ENCODE results near the gene RNF157. TPM values are rescaled to one million over a fixed set of nuclear protein-coding genes. Genes with fewer than 3 reads are reported as not detected.

Gene RNF157
- total and polyA plus RNA-seq, 10 of the 15 experiments (the other 5 are each of a cell fraction or from before 2014, with no cell fraction given): 1.4 to 15.9 (median 9.6) TPM

DNA sequence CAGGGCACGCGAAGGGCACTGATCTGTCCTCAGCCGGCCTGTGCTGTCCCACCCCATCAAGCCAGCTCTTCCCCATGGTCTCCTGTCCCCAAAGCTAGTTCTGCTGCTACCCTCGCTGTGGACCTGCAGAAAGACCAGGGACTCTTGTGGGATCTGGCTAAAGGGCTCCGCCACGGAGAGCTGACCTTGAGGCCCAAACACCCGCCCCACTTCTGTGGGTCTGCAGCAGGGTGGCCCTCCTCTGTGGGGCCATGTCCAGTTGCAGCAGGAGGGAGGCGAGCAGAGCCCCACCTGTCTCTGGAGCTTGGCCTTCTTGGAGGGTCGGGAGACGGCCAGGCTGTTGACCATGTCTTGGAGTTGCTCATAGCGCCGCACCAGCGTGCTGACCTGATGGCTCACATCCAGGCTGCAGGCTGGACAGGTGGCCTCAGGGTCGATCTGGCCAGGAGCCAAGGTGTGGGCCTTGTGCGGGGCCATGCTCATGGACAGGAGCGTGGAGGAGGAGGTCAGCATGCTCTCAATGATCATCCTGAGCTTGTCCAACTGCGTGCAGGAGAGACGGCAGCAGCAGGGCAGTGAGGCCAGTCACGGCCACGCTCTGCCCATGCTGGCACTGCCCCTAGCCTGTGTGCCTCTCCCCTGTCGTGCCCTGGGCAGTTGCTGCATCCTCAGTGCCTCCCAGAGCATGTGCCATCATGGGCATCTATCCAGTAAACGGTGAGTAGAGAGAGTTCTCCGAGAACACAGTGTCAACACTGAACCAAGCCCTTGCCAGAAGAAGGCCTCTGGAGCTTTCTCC, 41.5 kb upstream of the RNF157 start:
- in situ Hi-C loops (cut with MboI): loop anchor here (5.0 kb wide), 1 partner anchor 159 kb away; no protein-coding TSS in a partner anchor

DNA sequence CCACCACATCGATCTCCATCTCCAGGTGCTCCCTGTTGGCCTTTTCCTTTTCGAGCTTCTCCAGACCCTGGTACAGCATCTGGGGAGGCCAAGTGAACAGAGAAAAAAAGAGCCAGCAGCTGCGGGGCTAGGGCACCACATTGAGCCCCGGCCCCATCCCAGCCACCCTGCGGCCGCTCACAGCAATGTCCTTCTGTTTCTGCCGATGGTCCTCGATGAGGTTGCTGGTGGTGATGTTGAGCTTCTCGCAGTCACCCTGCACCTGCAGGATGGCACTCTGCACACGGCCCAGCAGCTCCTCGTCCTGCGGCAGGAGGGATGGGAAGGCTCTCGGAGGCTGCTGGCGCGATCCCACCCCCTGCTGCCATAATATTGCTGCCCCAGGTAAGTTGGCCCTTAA, 40.4 kb upstream of the RNF157 start:
- Histone ChIP-seq H4K20me1 (ENCODE audit: control insufficient read depth, insufficient read depth) (no peaks in the 10 kb centered on the region), H3K79me2 (ENCODE audit: control insufficient read depth, insufficient read depth, low read length) (no peaks in the 10 kb centered on the region), H3K27ac (ENCODE audit: control insufficient read depth, insufficient read depth) (no peak overlapping the region), H3K4me3 (no peak overlapping the region), H3K9me3 (replicated peaks; ENCODE audit: control insufficient read depth, insufficient read depth, low read length) (no peaks in the 10 kb centered on the region), H3K36me3 (ENCODE audit: control insufficient read depth in 2 of 2, insufficient read depth in 2 of 2, low read length in 1 of 2) (no peaks in the 10 kb centered on the region), H3K9ac (ENCODE audit: control insufficient read depth, insufficient read depth, low read length) (no peak overlapping the region), H3K27me3 (replicated peaks in 1 of 2; ENCODE audit: control insufficient read depth in 2 of 2, insufficient read depth in 2 of 2, low read length in 1 of 2) (no peaks in the 10 kb centered on the region), H3K4me2 (ENCODE audit: control insufficient read depth, insufficient read depth) (no peak overlapping the region), H3K4me1 (ENCODE audit: control insufficient read depth, insufficient read depth, low read length) (no peaks in the 10 kb centered on the region), H2AFZ (ENCODE audit: control insufficient read depth, low read depth, low read length) (no peak overlapping the region)
- ChIA-PET CTCF (interaction anchor here (0.6 to 7.4 kb wide), 15 partner anchors 8 to 267 kb away, joined by 3 to 316 read pairs (median 13); partner anchors contain the start of gene EXOC7), RAD21 (ENCODE audit: unreplicated experiment) (interaction anchor here (1.0 to 6.0 kb wide), 9 partner anchors 13 to 266 kb away, joined by 3 to 149 read pairs (median 18); no protein-coding TSS in a partner anchor), POLR2A (no interaction called here), SMC1A (ENCODE audit: uncharacterized antibody, unreplicated experiment) (interaction anchor here (0.9 to 4.8 kb wide), 7 partner anchors 8 to 165 kb away, joined by 3 to 53 read pairs (median 13); no protein-coding TSS in a partner anchor)
- FAIRE-seq: no peak
- in situ Hi-C loops (cut with MboI): loop anchor here (5.0 kb wide), 1 partner anchor 158 kb away; no protein-coding TSS in a partner anchor
- BruUV-seq (replicated peaks): no TSS peak
- intact Hi-C loops (cut with micrococcal nuclease; ENCODE audit: unreplicated experiment): no loop called here
- ATAC-seq: no peak
- no peak for DNase-seq (ENCODE audit: low read depth, low spot score)
- WGBS (ENCODE audit: insufficient coverage, insufficient replicate concordance, low lambda C conversion rate, missing lambda C conversion rate): 58% methylated on average over 15 of the region's 15 CpGs
- no peak for TF ChIP-seq ASH2L (IDR thresholded peaks at IDR 0.05; ENCODE audit: borderline replicate concordance, low read depth)
- TF ChIP-seq, protein P1, sequence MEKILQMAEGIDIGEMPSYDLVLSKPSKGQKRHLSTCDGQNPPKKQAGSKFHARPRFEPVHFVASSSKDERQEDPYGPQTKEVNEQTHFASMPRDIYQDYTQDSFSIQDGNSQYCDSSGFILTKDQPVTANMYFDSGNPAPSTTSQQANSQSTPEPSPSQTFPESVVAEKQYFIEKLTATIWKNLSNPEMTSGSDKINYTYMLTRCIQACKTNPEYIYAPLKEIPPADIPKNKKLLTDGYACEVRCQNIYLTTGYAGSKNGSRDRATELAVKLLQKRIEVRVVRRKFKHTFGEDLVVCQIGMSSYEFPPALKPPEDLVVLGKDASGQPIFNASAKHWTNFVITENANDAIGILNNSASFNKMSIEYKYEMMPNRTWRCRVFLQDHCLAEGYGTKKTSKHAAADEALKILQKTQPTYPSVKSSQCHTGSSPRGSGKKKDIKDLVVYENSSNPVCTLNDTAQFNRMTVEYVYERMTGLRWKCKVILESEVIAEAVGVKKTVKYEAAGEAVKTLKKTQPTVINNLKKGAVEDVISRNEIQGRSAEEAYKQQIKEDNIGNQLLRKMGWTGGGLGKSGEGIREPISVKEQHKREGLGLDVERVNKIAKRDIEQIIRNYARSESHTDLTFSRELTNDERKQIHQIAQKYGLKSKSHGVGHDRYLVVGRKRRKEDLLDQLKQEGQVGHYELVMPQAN (conservative IDR thresholded peaks at IDR 0.05): no peak
- no peak for TF ChIP-seq GATAD2B (conservative IDR thresholded peaks at IDR 0.05; ENCODE audit: low read depth)
- TF ChIP-seq, protein P2, sequence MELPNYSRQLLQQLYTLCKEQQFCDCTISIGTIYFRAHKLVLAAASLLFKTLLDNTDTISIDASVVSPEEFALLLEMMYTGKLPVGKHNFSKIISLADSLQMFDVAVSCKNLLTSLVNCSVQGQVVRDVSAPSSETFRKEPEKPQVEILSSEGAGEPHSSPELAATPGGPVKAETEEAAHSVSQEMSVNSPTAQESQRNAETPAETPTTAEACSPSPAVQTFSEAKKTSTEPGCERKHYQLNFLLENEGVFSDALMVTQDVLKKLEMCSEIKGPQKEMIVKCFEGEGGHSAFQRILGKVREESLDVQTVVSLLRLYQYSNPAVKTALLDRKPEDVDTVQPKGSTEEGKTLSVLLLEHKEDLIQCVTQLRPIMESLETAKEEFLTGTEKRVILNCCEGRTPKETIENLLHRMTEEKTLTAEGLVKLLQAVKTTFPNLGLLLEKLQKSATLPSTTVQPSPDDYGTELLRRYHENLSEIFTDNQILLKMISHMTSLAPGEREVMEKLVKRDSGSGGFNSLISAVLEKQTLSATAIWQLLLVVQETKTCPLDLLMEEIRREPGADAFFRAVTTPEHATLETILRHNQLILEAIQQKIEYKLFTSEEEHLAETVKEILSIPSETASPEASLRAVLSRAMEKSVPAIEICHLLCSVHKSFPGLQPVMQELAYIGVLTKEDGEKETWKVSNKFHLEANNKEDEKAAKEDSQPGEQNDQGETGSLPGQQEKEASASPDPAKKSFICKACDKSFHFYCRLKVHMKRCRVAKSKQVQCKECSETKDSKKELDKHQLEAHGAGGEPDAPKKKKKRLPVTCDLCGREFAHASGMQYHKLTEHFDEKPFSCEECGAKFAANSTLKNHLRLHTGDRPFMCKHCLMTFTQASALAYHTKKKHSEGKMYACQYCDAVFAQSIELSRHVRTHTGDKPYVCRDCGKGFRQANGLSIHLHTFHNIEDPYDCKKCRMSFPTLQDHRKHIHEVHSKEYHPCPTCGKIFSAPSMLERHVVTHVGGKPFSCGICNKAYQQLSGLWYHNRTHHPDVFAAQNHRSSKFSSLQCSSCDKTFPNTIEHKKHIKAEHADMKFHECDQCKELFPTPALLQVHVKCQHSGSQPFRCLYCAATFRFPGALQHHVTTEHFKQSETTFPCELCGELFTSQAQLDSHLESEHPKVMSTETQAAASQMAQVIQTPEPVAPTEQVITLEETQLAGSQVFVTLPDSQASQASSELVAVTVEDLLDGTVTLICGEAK (IDR thresholded peaks at IDR 0.05; ENCODE audit: borderline replicate concordance): no peak
- TF ChIP-seq SUZ12 (IDR thresholded peaks at IDR 0.05; ENCODE audit: unreplicated experiment): no peak
- TF ChIP-seq FOXK2 (IDR thresholded peaks at IDR 0.05): no peak

More for the DNA sequence above, 41.5 kb upstream of the RNF157 start:
- intact Hi-C loops (cut with micrococcal nuclease; ENCODE audit: unreplicated experiment): no loop called here
- H3K4me3 ChIP-seq: no peak overlapping the region
- H3K36me3 ChIP-seq (ENCODE audit: control insufficient read depth in 2 of 2, insufficient read depth in 2 of 2, low read length in 1 of 2): no peaks in the 10 kb centered on the region
- ATAC-seq (no peak), DNase-seq (ENCODE audit: low read depth, low spot score) (no peak), FAIRE-seq (no peak)
- BruUV-seq (replicated peaks): no TSS peak
- no peak overlapping the region for H2AFZ ChIP-seq (ENCODE audit: control insufficient read depth, low read depth, low read length)
- POLR2A ChIA-PET: interaction anchor here (1.0 kb wide), 1 partner anchor 162 kb away, joined by 3 read pairs; no protein-coding TSS in a partner anchor
- no peaks in the 10 kb centered on the region for H3K27me3 ChIP-seq (replicated peaks in 1 of 2; ENCODE audit: control insufficient read depth in 2 of 2, insufficient read depth in 2 of 2, low read length in 1 of 2)
- no peaks in the 10 kb centered on the region for H3K9me3 ChIP-seq (replicated peaks; ENCODE audit: control insufficient read depth, insufficient read depth, low read length)
- H3K79me2 ChIP-seq (ENCODE audit: control insufficient read depth, insufficient read depth, low read length): no peaks in the 10 kb centered on the region
- 65% methylated on average over 23 of the region's 23 CpGs for WGBS (ENCODE audit: insufficient coverage, insufficient replicate concordance, low lambda C conversion rate, missing lambda C conversion rate)
- no peaks in the 10 kb centered on the region for H3K4me1 ChIP-seq (ENCODE audit: control insufficient read depth, insufficient read depth, low read length)
- no peaks in the 10 kb centered on the region for H4K20me1 ChIP-seq (ENCODE audit: control insufficient read depth, insufficient read depth)
- CTCF ChIA-PET: interaction anchor here (2.5 to 7.4 kb wide), 6 partner anchors 74 to 268 kb away, joined by 10 to 316 read pairs (median 34); partner anchors contain the start of gene EXOC7
- no peak overlapping the region for H3K27ac ChIP-seq (ENCODE audit: control insufficient read depth, insufficient read depth)
- no peak overlapping the region for H3K9ac ChIP-seq (ENCODE audit: control insufficient read depth, insufficient read depth, low read length)
- H3K4me2 ChIP-seq (ENCODE audit: control insufficient read depth, insufficient read depth): no peak overlapping the region
- no peak for TF ChIP-seq MTA2 (IDR thresholded peaks at IDR 0.05; ENCODE audit: low read depth)
- RAD21 ChIA-PET (ENCODE audit: unreplicated experiment): interaction anchor here (0.8 to 6.0 kb wide), 2 partner anchors 162 to 267 kb away, joined by 3 to 149 read pairs; no protein-coding TSS in a partner anchor
- SMC1A ChIA-PET (ENCODE audit: uncharacterized antibody, unreplicated experiment): interaction anchor here (1.0 to 4.8 kb wide), 3 partner anchors 158 to 166 kb away, joined by 4 to 53 read pairs (median 13); no protein-coding TSS in a partner anchor

All from GM12878 (cell line).